Fibroblast of lung (primary cell): ENCODE measurements around the gene CORO2B.

Experiments used
- CTCF ChIP-seq, 2 donors: IDR thresholded peaks in 1 of 2; conservative IDR thresholded peaks in 1 of 2; 1 replicate in 1 of 2; 2 replicates in 1 of 2; pipeline ENCODE4 v1.5.1; 2011 to 2012; ENCODE audit warnings: low read length in 2 of 2, control low read depth in 1 of 2, inconsistent platforms in 1 of 2, low read depth in 1 of 2, mild to moderate bottlenecking in 1 of 2
- EZH2 ChIP-seq: IDR thresholded peaks from 2 replicates; pipeline ENCODE4 v1.5.1; 2012; ENCODE audit warnings: low read length, control low read depth, mild to moderate bottlenecking; ENCODE audit errors: missing control alignments

- no peak for TF ChIP-seq CTCF (conservative IDR thresholded peaks at IDR 0.05 in 1 of 2, IDR thresholded peaks at IDR 0.05 in 1 of 2; ENCODE audit: low read depth in 1 of 2, low read length in 2 of 2)
- TF ChIP-seq EZH2: no peak
These were observed 36.5 kb downstream of the CORO2B start for GRCh38 chr15:68615301-68615700.
